Uterus (tissue), 4 donors: ENCODE data around the gene CTBS. TPM values are rescaled to one million over a fixed set of nuclear protein-coding genes. Genes with fewer than 3 reads are reported as not detected.

ENCODE experiments used
- DNase-seq, 2 donors: peaks; one replicate each; pipeline ENCODE4 v3.0.0-alpha.2; 2019 to 2020
- H3K27ac ChIP-seq, 2 donors: fragments of 200-600 bp; sonication (generic); 1 replicate in 1 of 2; 2 replicates in 1 of 2; pipeline ENCODE4 v1.5.1; 2016 to 2018
- H3K27me3 ChIP-seq, 2 donors: fragments of 200-600 bp; sonication (generic); one replicate each; pipeline ENCODE4 v1.5.1; 2018 to 2019; ENCODE audit warnings: control low read depth in 1 of 2
- H3K36me3 ChIP-seq, 2 donors: fragments of 200-600 bp; sonication (generic); one replicate each; pipeline ENCODE4 v1.5.1; 2019; ENCODE audit warnings: control low read depth in 1 of 2
- H3K4me1 ChIP-seq, 2 donors: fragments of 200-600 bp; sonication (generic); one replicate each; pipeline ENCODE4 v1.5.1; 2018 to 2019; ENCODE audit warnings: control low read depth in 1 of 2
- H3K4me3 ChIP-seq, 2 donors: fragments of 200-600 bp; sonication (generic); 1 replicate in 1 of 2; 2 replicates in 1 of 2; pipeline ENCODE4 v1.5.1; 2018 to 2019; ENCODE audit warnings: mild to moderate bottlenecking in 1 of 2
- H3K9me3 ChIP-seq, 2 donors: fragments of 200-600 bp; sonication (generic); one replicate each; pipeline ENCODE4 v1.5.1; 2019; ENCODE audit warnings: control low read depth in 1 of 2
- CTCF ChIP-seq, 4 experiments: fragments of 200-600 bp in 2 of 4; fragments of 450-650 bp in 2 of 4; sonication (generic) in 2 of 4; IDR thresholded peaks; one replicate each; pipeline ENCODE4 v1.5.1; 2016 to 2019; ENCODE audit warnings: antibody characterized with exemption in 4 of 4, mild to moderate bottlenecking in 2 of 4, moderate library complexity in 1 of 4
- POLR2A ChIP-seq, 2 donors: fragments of 450-650 bp; IDR thresholded peaks; one replicate each; pipeline ENCODE4 v1.6.1; 2016; ENCODE audit warnings: antibody characterized with exemption in 2 of 2, mild to moderate bottlenecking in 1 of 2, moderate library complexity in 1 of 2
- intact Hi-C: fragments of 100-400 bp; cut with DNase I; formaldehyde crosslinking; loops from one replicate; pipeline ENCODE4 v1.15.1; 2023; ENCODE audit warnings: low total_unique reads
- total RNA-seq, 4 donors: library from RNA; depleted of rRNA in 3 of 4; stranded (reverse); fragments of >200 nt in 3 of 4; gene quantifications; one replicate each; pipeline versions ENCODE4 v1.1.0 to v1.2.4, GENCODE V29; 2014 to 2023
- donor health status: DM: yes; HTN: yes; CAD: no.

The CTBS gene
- total RNA-seq, 4 donors from 2014 or later, result 3.1 to 40.0 (median 17.4) TPM

GRCh38 chr1:84617349-84617748, 43.1 kb upstream of the CTBS start:
- no peak overlapping the region for H3K4me3 ChIP-seq
- TF ChIP-seq CTCF (IDR thresholded peaks at IDR 0.05) (no peak), POLR2A (IDR thresholded peaks at IDR 0.05) (no peak)
- H3K4me1 ChIP-seq, result no peaks in the 10 kb centered on the region
- H3K9me3 ChIP-seq, result no peaks in the 10 kb centered on the region
- DNase-seq, result no peak
- H3K36me3 ChIP-seq, result no peaks in the 10 kb centered on the region
- H3K27me3 ChIP-seq, result no peaks in the 10 kb centered on the region
- intact Hi-C loops, result no loop called here
- no peak overlapping the region for H3K27ac ChIP-seq

GRCh38 chr1:84615790-84616189, 41.5 kb upstream of the CTBS start:
- Histone ChIP-seq H3K4me3 (no peak overlapping the region), H3K27ac (no peak overlapping the region), H3K36me3 (no peaks in the 10 kb centered on the region), H3K9me3 (no peaks in the 10 kb centered on the region), H3K4me1 (no peaks in the 10 kb centered on the region), H3K27me3 (no peaks in the 10 kb centered on the region)
- intact Hi-C loops, result no loop called here
- DNase-seq, result no peak
- no peak for TF ChIP-seq CTCF (IDR thresholded peaks at IDR 0.05)
- no peak for TF ChIP-seq POLR2A (IDR thresholded peaks at IDR 0.05)

GRCh38 chr1:84613887-84614286, 39.6 kb upstream of the CTBS start:
- no peak overlapping the region for H3K27ac ChIP-seq
- no peaks in the 10 kb centered on the region for H3K4me1 ChIP-seq
- intact Hi-C loops, result no loop called here
- no peak overlapping the region for H3K4me3 ChIP-seq
- TF ChIP-seq POLR2A (IDR thresholded peaks at IDR 0.05) (no peak), CTCF (IDR thresholded peaks at IDR 0.05) (no peak)
- no peaks in the 10 kb centered on the region for H3K36me3 ChIP-seq
- no peaks in the 10 kb centered on the region for H3K27me3 ChIP-seq
- DNase-seq, result no peak
- no peaks in the 10 kb centered on the region for H3K9me3 ChIP-seq

- no peak overlapping the region for H3K4me3 ChIP-seq
- no peaks in the 10 kb centered on the region for H3K36me3 ChIP-seq
- no peak overlapping the region for H3K27ac ChIP-seq
- H3K27me3 ChIP-seq, result no peaks in the 10 kb centered on the region
- intact Hi-C loops, result no loop called here
- TF ChIP-seq POLR2A (IDR thresholded peaks at IDR 0.05), result no peak
- no peak for TF ChIP-seq CTCF (IDR thresholded peaks at IDR 0.05)
- no peaks in the 10 kb centered on the region for H3K4me1 ChIP-seq
- DNase-seq, result no peak
- H3K9me3 ChIP-seq, result no peaks in the 10 kb centered on the region
Observed at GRCh38 chr1:84613026-84613425, 38.8 kb upstream of the CTBS start.

- Histone ChIP-seq H3K4me3 (no peak overlapping the region), H3K9me3 (no peaks in the 10 kb centered on the region), H3K27me3 (no peaks in the 10 kb centered on the region), H3K27ac (peak overlapping the region in 1 of 2 donors; percentile 31), H3K36me3 (no peaks in the 10 kb centered on the region), H3K4me1 (no peaks in the 10 kb centered on the region)
- intact Hi-C loops, result no loop called here
- no peak for TF ChIP-seq POLR2A (IDR thresholded peaks at IDR 0.05)
- no peak for TF ChIP-seq CTCF (IDR thresholded peaks at IDR 0.05)
- no peak for DNase-seq
Observed at GRCh38 chr1:84611796-84612195, 37.6 kb upstream of the CTBS start.
